ENCODE measurements around the gene NR2C2.

DNA sequence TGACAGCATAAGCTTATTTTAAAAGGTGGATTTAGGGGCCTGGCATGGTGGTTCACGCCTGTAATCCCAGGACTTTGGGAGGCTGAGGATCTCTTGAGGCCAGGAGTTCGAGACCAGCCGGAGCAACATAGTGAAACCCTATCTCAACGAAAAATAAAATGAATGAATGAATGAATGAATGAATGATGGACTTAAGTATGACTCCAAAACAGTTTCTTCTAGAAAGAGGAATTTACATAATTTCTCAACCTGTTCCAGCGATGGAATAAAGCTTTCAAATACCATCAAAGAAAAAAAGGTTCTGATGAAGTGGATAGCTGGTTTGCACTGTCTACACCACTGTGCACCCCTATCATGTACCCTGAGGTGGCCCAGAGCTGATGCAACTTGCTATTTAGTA is 20.1 kb upstream of the NR2C2 start:
- TF ChIP-seq, protein P1, sequence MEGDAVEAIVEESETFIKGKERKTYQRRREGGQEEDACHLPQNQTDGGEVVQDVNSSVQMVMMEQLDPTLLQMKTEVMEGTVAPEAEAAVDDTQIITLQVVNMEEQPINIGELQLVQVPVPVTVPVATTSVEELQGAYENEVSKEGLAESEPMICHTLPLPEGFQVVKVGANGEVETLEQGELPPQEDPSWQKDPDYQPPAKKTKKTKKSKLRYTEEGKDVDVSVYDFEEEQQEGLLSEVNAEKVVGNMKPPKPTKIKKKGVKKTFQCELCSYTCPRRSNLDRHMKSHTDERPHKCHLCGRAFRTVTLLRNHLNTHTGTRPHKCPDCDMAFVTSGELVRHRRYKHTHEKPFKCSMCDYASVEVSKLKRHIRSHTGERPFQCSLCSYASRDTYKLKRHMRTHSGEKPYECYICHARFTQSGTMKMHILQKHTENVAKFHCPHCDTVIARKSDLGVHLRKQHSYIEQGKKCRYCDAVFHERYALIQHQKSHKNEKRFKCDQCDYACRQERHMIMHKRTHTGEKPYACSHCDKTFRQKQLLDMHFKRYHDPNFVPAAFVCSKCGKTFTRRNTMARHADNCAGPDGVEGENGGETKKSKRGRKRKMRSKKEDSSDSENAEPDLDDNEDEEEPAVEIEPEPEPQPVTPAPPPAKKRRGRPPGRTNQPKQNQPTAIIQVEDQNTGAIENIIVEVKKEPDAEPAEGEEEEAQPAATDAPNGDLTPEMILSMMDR (IDR thresholded peaks at IDR 0.05), result no peak
- TF ChIP-seq POLR2AphosphoS5 (IDR thresholded peaks at IDR 0.05) (no peak), POLR2A (IDR thresholded peaks at IDR 0.05; ENCODE audit: low read depth) (no peak), EP300 (IDR thresholded peaks at IDR 0.05) (no peak)

All from esophagus muscularis mucosa (tissue), 4 donors.